Thoracic aorta endothelial cell (primary cell): ENCODE data around the gene RASGRP1. TPM values are rescaled to one million over a fixed set of nuclear protein-coding genes. Genes with fewer than 3 reads are reported as not detected.

Experiments used
- total RNA-seq: library from RNA; depleted of rRNA; stranded (reverse); fragments of >200 nt; gene quantifications from 2 replicates; pipeline ENCODE4 v1.2.3, GENCODE V29; 2012

Gene RASGRP1
- total RNA-seq: 0.07 and 0.13 TPM in 2 replicates

DNA sequence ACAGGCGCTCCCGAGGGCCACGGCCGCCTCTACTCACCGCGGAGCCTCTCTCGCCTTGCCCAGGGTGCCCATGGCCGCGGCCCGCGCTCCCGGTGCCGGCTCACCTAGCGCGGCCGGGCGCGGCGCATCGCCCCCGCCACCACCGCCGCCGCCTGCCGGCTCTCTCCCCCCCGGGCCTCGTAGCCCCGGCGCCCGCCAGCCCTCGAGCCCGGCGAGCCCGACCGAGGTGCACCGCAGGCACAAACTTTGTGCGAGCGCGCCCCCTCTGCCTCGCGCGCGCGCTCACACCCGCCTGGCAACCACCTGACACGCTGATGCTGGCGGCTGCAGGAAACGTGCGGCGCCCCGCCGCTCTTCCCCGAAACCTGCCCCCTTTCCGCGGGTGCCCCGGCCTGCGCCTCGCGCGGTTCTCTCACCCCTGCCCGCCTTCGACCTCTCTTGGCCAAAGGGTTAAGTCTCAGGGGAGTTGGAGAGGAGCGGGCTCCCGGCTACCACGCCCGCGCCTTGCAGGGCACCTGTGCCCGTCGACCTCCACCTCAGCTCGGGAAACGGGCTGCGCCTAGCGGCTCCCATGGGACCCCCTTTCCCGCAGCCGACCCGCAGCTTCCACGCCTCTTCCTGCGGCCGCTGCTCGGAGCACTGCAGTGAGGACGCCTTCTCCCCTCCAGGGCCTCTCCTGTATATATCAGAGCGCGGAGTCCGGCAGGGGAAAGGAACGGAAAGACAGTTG, at the start of gene RASGRP1:
Gene RASGRP1 (minus strand): TSS at position 258 of the 730 bp plus-strand sequence. CDS start 186 bp downstream, at position 72.

DNA sequence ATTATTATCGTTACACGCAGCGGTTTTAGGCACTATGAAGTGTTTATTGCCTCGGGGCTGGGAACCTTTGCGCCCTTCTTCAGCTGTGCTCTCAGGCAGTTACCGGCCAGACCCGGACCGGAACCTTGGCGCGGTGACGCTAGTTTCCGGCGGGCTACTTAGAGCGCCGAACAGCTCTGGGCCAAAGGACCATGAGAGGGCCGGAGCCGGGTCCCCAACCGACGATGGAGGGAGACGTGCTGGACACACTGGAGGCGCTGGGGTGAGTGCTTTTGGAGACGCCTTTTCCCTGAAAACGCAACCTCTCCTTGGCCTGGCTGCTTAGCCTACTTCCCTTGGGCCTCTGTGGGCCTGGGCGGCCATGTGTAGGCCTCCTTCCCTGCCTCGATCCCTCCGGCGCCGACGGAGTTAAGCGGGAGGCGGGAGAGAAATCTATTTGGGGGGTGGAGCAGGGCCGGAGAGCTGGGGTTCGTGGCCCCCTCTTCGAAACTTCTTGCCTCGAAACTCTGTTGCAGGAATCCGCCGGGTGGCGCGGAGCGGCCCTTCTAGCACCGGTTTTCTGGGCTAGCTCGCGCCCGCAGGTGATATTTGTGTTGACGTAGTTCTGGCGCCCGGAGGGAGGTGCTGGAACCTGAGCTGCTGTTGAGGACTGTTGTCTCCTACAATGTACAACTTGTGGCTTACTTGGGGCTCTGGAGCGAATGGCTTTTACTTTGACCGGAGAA, 110.5 kb downstream of the RASGRP1 start, which contains the start of gene FAM98B:
Gene FAM98B (plus strand): TSS at position 157 of the 725 bp plus-strand sequence. CDS start 35 bp downstream, at position 192.

Other genes with a start within 250 kb of the RASGRP1 start
- 19.7 and 24.1 TPM in 2 replicates for gene FAM98B, start 110.7 kb downstream of the RASGRP1 start, total RNA-seq